Measurements from ENCODE around the gene LRRC8D.

DNA sequence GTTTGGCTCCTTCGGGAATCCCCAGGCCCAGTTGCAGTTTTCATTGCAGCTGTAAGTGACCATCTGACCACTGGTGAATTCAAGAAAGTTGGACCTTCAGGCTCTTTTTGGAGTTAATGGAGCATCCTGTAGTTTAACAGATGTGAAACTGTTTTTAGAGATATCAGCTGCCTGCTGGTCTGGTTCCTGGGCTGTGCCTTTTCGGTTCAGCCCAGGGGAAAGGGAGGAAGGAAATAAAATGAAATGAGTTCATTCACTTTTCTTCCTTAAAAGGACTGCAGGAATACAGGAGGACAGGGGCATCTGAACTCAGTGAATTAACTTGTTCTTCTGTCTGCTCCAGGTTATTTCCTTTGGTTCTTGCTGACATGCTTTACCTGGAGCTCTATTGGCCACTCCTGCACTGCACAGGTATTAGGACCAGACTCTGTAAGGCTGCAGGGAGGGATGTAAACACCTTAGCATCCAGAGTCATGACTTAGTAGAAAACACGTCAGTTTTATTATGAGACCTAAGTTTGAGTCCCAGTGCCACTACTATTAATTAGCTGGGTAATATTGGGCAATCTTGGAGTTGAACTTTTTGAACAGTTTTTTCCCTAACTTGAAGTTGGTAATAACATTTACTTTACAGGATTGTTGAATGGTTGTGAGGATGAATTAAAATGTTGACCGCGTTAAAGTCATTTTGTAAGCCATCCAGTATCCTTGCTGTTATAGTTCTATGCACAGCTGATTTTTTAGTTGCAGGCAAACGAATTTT, 83.6 kb downstream of the LRRC8D start:
- TF ChIP-seq POLR2A (IDR thresholded peaks at IDR 0.05): no peak
- TF ChIP-seq, protein P1, sequence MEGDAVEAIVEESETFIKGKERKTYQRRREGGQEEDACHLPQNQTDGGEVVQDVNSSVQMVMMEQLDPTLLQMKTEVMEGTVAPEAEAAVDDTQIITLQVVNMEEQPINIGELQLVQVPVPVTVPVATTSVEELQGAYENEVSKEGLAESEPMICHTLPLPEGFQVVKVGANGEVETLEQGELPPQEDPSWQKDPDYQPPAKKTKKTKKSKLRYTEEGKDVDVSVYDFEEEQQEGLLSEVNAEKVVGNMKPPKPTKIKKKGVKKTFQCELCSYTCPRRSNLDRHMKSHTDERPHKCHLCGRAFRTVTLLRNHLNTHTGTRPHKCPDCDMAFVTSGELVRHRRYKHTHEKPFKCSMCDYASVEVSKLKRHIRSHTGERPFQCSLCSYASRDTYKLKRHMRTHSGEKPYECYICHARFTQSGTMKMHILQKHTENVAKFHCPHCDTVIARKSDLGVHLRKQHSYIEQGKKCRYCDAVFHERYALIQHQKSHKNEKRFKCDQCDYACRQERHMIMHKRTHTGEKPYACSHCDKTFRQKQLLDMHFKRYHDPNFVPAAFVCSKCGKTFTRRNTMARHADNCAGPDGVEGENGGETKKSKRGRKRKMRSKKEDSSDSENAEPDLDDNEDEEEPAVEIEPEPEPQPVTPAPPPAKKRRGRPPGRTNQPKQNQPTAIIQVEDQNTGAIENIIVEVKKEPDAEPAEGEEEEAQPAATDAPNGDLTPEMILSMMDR (IDR thresholded peaks at IDR 0.05): no peak
